Caco-2 (cell line): Measurements from ENCODE around the gene USP20. TPM values are rescaled to one million over a fixed set of nuclear protein-coding genes. Genes with fewer than 3 reads are reported as not detected.

Source experiments
- BruUV-seq: library from RNA; stranded (reverse); fragments of 400-500 nt; replicated peaks from 2 replicates; lab custom pipeline; 2021; lab: Mats Ljungman, UMichigan
- CTCF ChIA-PET: fragments of 300-600 bp; sonication (Branson Sonifier 250); formaldehyde crosslinking; loops from one replicate; lab custom pipeline; 2022; ENCODE audit warnings: antibody characterized with exemption; lab: Charles Lee
- POLR2A ChIA-PET: fragments of 300-600 bp; sonication (Branson Sonifier 250); formaldehyde crosslinking; loops from one replicate; lab custom pipeline; 2022; ENCODE audit warnings: antibody characterized with exemption; lab: Charles Lee
- DNase-seq, 2 experiments: peaks; one replicate each; pipeline versions ENCODE4 v3.0.0 to v3.0.0-alpha.2; 2020 to 2022
- H3K27me3 ChIP-seq: replicated peaks from 2 replicates; pipeline ENCODE4 v1.6.0; 2011; ENCODE audit warnings: low read length; ENCODE audit not compliant: control insufficient read depth, insufficient read depth
- H3K36me3 ChIP-seq: 2 replicates; pipeline ENCODE4 v1.5.1; 2011; ENCODE audit warnings: low read length; ENCODE audit not compliant: control insufficient read depth, insufficient read depth
- H3K4me1 ChIP-seq: fragments of 250-450 bp; sonication (Bioruptor Pico); 2 replicates; pipeline ENCODE4 v1.5.1; 2020; ENCODE audit warnings: mild to moderate bottlenecking
- H3K4me3 ChIP-seq: 2 replicates; pipeline ENCODE4 v1.5.1; 2011; ENCODE audit warnings: low read depth, mild to moderate bottlenecking, control low read depth, low read length
- H3K9me3 ChIP-seq: fragments of 250-450 bp; sonication (Bioruptor Pico); 2 replicates; pipeline ENCODE4 v1.5.1; 2020; ENCODE audit warnings: mild to moderate bottlenecking, moderate library complexity
- H3K27ac Mint-ChIP-seq: one replicate; pipeline ENCODE4 v1.8.0; 2022; ENCODE audit warnings: mixed read lengths; ENCODE audit not compliant: unreplicated experiment
- H3K27me3 Mint-ChIP-seq: one replicate; pipeline ENCODE4 v1.8.0; 2022; ENCODE audit warnings: mixed read lengths; ENCODE audit not compliant: insufficient read depth, unreplicated experiment
- H3K36me3 Mint-ChIP-seq: one replicate; pipeline ENCODE4 v1.8.0; 2022; ENCODE audit warnings: mild to moderate bottlenecking, mixed read lengths; ENCODE audit not compliant: insufficient read depth, unreplicated experiment
- H3K4me1 Mint-ChIP-seq: one replicate; pipeline ENCODE4 v1.8.0; 2022; ENCODE audit warnings: low read depth, mixed read lengths; ENCODE audit not compliant: unreplicated experiment
- H3K4me3 Mint-ChIP-seq: one replicate; pipeline ENCODE4 v1.8.0; 2022; ENCODE audit warnings: mild to moderate bottlenecking, moderate library complexity, mixed read lengths; ENCODE audit not compliant: unreplicated experiment
- H3K9me3 Mint-ChIP-seq: one replicate; pipeline ENCODE4 v1.8.0; 2022; ENCODE audit warnings: mixed read lengths; ENCODE audit not compliant: unreplicated experiment
- intact Hi-C: fragments of 100-400 bp; cut with micrococcal nuclease; formaldehyde crosslinking; loops from one replicate; pipeline ENCODE4 v1.10.0; 2022; ENCODE audit not compliant: unreplicated experiment
- total RNA-seq: library from RNA; stranded (reverse); gene quantifications from 2 replicates; pipeline ENCODE4 v1.2.3, GENCODE V29; 2022
- TF ChIP-seq, protein P1 (sequence below), 2 experiments: fragments of 200-600 bp in 1 of 2; IDR thresholded peaks; 1 replicate in 1 of 2; 2 replicates in 1 of 2; pipeline versions ENCODE4 v1.5.1 to v1.8.0; 2011 to 2022; ENCODE audit warnings: antibody characterized with exemption in 1 of 2, control low read depth in 1 of 2, inconsistent platforms in 1 of 2, low read depth in 1 of 2, low read length in 1 of 2, mild to moderate bottlenecking in 1 of 2, moderate library complexity in 1 of 2; ENCODE audit not compliant: insufficient read depth in 1 of 2, severe bottlenecking in 1 of 2, unreplicated experiment in 1 of 2

Gene USP20
- total RNA-seq, 1 experiment from 2014 or later, result 13.9 TPM

DNA sequence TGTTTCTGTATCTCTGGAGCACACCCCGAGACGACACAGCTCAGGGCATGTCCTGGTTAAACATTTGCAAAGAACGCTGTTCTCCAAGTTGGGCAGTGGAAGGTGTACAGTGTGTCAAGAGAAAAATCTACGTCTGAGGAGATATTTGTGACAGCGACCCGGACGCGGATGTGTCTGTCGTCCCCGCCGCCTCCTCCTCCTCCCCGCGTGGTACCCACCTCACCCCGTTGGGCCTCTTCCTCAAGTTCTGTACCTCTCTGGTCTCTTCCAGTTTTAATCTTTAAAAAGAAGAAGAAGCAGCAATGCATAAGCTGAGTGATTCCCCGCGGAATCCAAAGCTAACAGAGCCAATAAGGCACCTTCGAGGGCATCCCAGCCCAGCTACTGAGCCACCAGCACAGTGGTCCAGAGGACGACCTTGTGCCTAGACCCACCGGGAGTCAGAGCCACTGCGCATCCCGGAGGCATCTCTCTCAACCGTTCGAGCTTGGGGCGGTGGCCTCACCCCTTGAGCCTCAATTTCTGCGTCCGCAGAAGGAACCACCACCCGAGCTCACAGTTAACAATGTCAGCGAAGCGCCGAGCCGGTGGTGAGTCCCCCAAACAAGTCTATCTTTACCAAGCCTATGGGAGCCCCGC is 650 bp upstream of the USP20 start:
- H3K9me3 ChIP-seq, result no peaks in the 10 kb centered on the region
- peaks cover 3% of the 10 kb centered on the region; the same call in 1 of the 2 replicates for H3K4me1 ChIP-seq
- CTCF ChIA-PET, result no interaction called here
- no TSS peak for BruUV-seq
- H3K36me3 ChIP-seq, result no peaks in the 10 kb centered on the region
- POLR2A ChIA-PET, result interaction anchor here (0.6 to 0.9 kb wide), 4 partner anchors 14 to 33 kb away, joined by 3 read pairs; no protein-coding TSS in a partner anchor
- no peaks in the 10 kb centered on the region for H3K27me3 Mint-ChIP-seq
- peaks cover 11% of the 10 kb centered on the region for H3K4me1 Mint-ChIP-seq
- H3K4me3 Mint-ChIP-seq, result peak overlapping the region; percentile 100
- intact Hi-C loops, result loop anchor here (1.0 kb wide), 1 partner anchor 10 kb away; the partner anchor contains the start of gene TOR1A
- H3K9me3 Mint-ChIP-seq, result no peaks in the 10 kb centered on the region
- peak overlapping the region; percentile 60 for H3K4me3 ChIP-seq
- H3K36me3 Mint-ChIP-seq, result peaks cover 48% of the 10 kb centered on the region
- TF ChIP-seq, protein P1, sequence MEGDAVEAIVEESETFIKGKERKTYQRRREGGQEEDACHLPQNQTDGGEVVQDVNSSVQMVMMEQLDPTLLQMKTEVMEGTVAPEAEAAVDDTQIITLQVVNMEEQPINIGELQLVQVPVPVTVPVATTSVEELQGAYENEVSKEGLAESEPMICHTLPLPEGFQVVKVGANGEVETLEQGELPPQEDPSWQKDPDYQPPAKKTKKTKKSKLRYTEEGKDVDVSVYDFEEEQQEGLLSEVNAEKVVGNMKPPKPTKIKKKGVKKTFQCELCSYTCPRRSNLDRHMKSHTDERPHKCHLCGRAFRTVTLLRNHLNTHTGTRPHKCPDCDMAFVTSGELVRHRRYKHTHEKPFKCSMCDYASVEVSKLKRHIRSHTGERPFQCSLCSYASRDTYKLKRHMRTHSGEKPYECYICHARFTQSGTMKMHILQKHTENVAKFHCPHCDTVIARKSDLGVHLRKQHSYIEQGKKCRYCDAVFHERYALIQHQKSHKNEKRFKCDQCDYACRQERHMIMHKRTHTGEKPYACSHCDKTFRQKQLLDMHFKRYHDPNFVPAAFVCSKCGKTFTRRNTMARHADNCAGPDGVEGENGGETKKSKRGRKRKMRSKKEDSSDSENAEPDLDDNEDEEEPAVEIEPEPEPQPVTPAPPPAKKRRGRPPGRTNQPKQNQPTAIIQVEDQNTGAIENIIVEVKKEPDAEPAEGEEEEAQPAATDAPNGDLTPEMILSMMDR (IDR thresholded peaks at IDR 0.05; ENCODE audit: insufficient read depth in 1 of 2, low read depth in 1 of 2, low read length in 1 of 2, severe bottlenecking in 1 of 2, unreplicated experiment in 1 of 2), result no peak
- H3K27ac Mint-ChIP-seq, result peak overlapping the region; percentile 100
- DNase-seq, result peak in 1 of 2 experiments; percentile 23
- no peaks in the 10 kb centered on the region for H3K27me3 ChIP-seq

DNA sequence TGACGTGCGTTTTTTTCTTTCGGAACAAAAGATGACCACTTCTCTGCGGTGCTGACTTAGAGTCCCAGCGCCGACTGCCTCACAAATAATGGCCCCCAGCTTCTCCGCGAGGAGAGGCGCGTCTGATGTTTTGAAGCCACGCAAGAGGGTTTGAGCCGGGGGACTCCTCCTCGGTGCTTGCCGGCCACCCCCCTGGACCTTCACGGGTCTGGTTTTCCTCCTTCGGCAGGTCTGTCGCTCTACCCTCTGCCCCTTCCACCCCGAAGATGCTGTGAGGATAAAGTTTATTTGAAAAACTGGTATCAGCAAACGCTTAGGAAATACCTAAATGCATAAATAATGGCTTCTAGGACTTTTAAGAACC is 584 bp downstream of the USP20 start:
- TF ChIP-seq, protein P1 (IDR thresholded peaks at IDR 0.05; ENCODE audit: insufficient read depth in 1 of 2, low read depth in 1 of 2, low read length in 1 of 2, severe bottlenecking in 1 of 2, unreplicated experiment in 1 of 2), result no peak
- no peaks in the 10 kb centered on the region for H3K9me3 ChIP-seq
- Mint-ChIP-seq H3K27ac (peak overlapping the region; percentile 100), H3K4me3 (peak overlapping the region; percentile 100), H3K36me3 (peaks cover 37% of the 10 kb centered on the region), H3K4me1 (peaks cover 11% of the 10 kb centered on the region), H3K9me3 (no peaks in the 10 kb centered on the region), H3K27me3 (no peaks in the 10 kb centered on the region)
- peak overlapping the region; percentile 82 for H3K4me3 ChIP-seq
- H3K27me3 ChIP-seq, result no peaks in the 10 kb centered on the region
- TSS peak; percentile 59 for BruUV-seq
- no peak for DNase-seq
- H3K36me3 ChIP-seq, result no peaks in the 10 kb centered on the region
- CTCF ChIA-PET, result no interaction called here
- POLR2A ChIA-PET, result interaction anchor here (0.7 kb wide), 2 partner anchors 46 to 51 kb away, joined by 3 to 4 read pairs; no protein-coding TSS in a partner anchor
- intact Hi-C loops, result loop anchor here (1.0 kb wide), 1 partner anchor 12 kb away; the partner anchor contains the start of gene TOR1A
- H3K4me1 ChIP-seq, result peaks cover 3% of the 10 kb centered on the region; the same call in 1 of the 2 replicates

DNA sequence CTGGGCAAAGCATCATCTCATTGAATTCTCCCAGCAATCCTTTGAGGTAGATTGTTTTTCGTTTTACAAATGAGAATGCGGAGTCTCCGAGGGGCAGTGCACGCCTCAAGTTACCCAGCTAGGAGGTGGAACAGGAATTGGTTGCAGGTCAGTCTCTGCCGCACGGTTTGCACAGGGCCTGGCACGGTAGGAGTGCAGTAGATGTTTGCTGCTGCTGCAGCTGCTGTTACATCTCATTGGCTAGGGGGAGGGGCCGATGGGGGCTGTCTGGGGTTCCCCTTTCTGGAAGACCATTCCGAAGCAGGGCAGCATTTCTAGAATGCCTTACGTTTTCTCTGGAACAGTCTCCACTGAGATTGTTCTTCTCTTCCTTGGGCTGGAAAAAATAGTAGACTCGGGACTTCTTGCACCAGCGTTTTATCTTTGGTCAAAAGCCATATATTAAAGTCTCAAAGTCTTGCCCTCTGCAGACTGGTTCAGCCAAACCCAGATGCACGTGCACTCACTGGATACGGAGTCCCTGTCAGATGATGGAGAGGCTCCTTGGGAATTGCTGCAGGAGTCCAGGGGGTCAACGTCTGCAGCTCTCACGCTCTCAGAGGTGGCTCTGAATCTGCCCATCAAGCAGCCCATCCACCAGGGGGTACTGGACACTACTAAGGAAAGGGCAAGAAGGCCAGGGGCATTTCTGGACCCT is 1.2 kb downstream of the USP20 start:
- Histone ChIP-seq H3K4me1 (peaks cover 3% of the 10 kb centered on the region; the same call in 1 of the 2 replicates), H3K36me3 (no peaks in the 10 kb centered on the region), H3K4me3 (peak overlapping the region; percentile 82), H3K9me3 (no peaks in the 10 kb centered on the region), H3K27me3 (no peaks in the 10 kb centered on the region)
- Mint-ChIP-seq H3K27me3 (no peaks in the 10 kb centered on the region), H3K9me3 (no peaks in the 10 kb centered on the region), H3K36me3 (peaks cover 31% of the 10 kb centered on the region), H3K4me1 (peaks cover 11% of the 10 kb centered on the region), H3K27ac (peak overlapping the region; percentile 100), H3K4me3 (peak overlapping the region; percentile 100)
- no peak for DNase-seq
- POLR2A ChIA-PET, result no interaction called here
- TF ChIP-seq, protein P1 (IDR thresholded peaks at IDR 0.05; ENCODE audit: insufficient read depth in 1 of 2, low read depth in 1 of 2, low read length in 1 of 2, severe bottlenecking in 1 of 2, unreplicated experiment in 1 of 2), result no peak
- BruUV-seq, result no TSS peak
- CTCF ChIA-PET, result no interaction called here
- intact Hi-C loops, result no loop called here
